BE2C (cell line): ENCODE measurements around the gene A4GALT.

Source experiments
- DNase-seq: peaks from one replicate; pipeline ENCODE4 v3.0.0-alpha.2; 2020
- H3K27me3 ChIP-seq: fragments of 250-450 bp; sonication (Bioruptor Pico); 2 replicates; pipeline ENCODE4 v1.5.1; 2020; ENCODE audit warnings: mild to moderate bottlenecking
- H3K36me3 ChIP-seq: fragments of 250-450 bp; sonication (Bioruptor Pico); 2 replicates; pipeline ENCODE4 v1.5.1; 2020; ENCODE audit warnings: mild to moderate bottlenecking
- H3K4me1 ChIP-seq: fragments of 250-450 bp; sonication (Bioruptor Pico); 2 replicates; pipeline ENCODE4 v1.5.1; 2020
- H3K4me3 ChIP-seq: 2 replicates; pipeline ENCODE4 v1.5.1; 2011; ENCODE audit warnings: low read depth, low read length
- H3K9me3 ChIP-seq: fragments of 250-450 bp; sonication (Bioruptor Pico); 2 replicates; pipeline ENCODE4 v1.5.1; 2020
- CTCF ChIP-seq: IDR thresholded peaks from 2 replicates; pipeline ENCODE4 v1.5.1; 2012; ENCODE audit warnings: mild to moderate bottlenecking, low read depth, low read length

The A4GALT gene

GRCh38 chr22:42691440-42691839, 29.2 kb downstream of the A4GALT start:
- H3K4me3 ChIP-seq, result no peak overlapping the region
- peaks cover 12% of the 10 kb centered on the region; the same call in 1 of the 2 replicates for H3K4me1 ChIP-seq
- TF ChIP-seq CTCF, result no peak
- H3K27me3 ChIP-seq, result no peaks in the 10 kb centered on the region
- H3K36me3 ChIP-seq, result no peaks in the 10 kb centered on the region
- H3K9me3 ChIP-seq, result no peaks in the 10 kb centered on the region
- no peak for DNase-seq

- H3K4me3 ChIP-seq, result peak overlapping the region; percentile 38
- no peaks in the 10 kb centered on the region for H3K27me3 ChIP-seq
- H3K36me3 ChIP-seq, result no peaks in the 10 kb centered on the region
- DNase-seq, result peak; percentile 86
- H3K9me3 ChIP-seq, result no peaks in the 10 kb centered on the region
- peaks cover 13% of the 10 kb centered on the region; the same call in 1 of the 2 replicates for H3K4me1 ChIP-seq
- TF ChIP-seq CTCF, result no peak
Measured at GRCh38 chr22:42688241-42689211, 32.1 kb downstream of the A4GALT start.

- H3K9me3 ChIP-seq, result no peaks in the 10 kb centered on the region
- H3K36me3 ChIP-seq, result no peaks in the 10 kb centered on the region
- no peak for DNase-seq
- no peak for TF ChIP-seq CTCF
- H3K4me3 ChIP-seq, result no peak overlapping the region
- no peaks in the 10 kb centered on the region for H3K27me3 ChIP-seq
- peaks cover 13% of the 10 kb centered on the region; the same call in 1 of the 2 replicates for H3K4me1 ChIP-seq
Measured at GRCh38 chr22:42686756-42687491, 33.7 kb downstream of the A4GALT start.

GRCh38 chr22:42685941-42686653, 34.6 kb downstream of the A4GALT start:
- no peak overlapping the region for H3K4me3 ChIP-seq
- no peaks in the 10 kb centered on the region for H3K36me3 ChIP-seq
- no peak for DNase-seq
- H3K27me3 ChIP-seq, result no peaks in the 10 kb centered on the region
- H3K4me1 ChIP-seq, result peaks cover 13% of the 10 kb centered on the region; the same call in 1 of the 2 replicates
- TF ChIP-seq CTCF, result no peak
- no peaks in the 10 kb centered on the region for H3K9me3 ChIP-seq

GRCh38 chr22:42684462-42685195, 36.0 kb downstream of the A4GALT start:
- TF ChIP-seq CTCF, result no peak
- H3K4me3 ChIP-seq, result no peak overlapping the region
- no peak for DNase-seq
- H3K36me3 ChIP-seq, result no peaks in the 10 kb centered on the region
- H3K9me3 ChIP-seq, result no peaks in the 10 kb centered on the region
- no peaks in the 10 kb centered on the region for H3K27me3 ChIP-seq
- H3K4me1 ChIP-seq, result peaks cover 13% of the 10 kb centered on the region; the same call in 1 of the 2 replicates
